Measurements from ENCODE around the gene RNU6-9. TPM values are rescaled to one million over a fixed set of nuclear protein-coding genes. Genes with fewer than 3 reads are reported as not detected.
A peak's percentile ranks its signal among the peaks of the same experiment; 100 is the strongest.

RNU6-9 gene
- total and polyA plus RNA-seq, 8 donors, result not detected

GRCh38 chr19:918152-918437 lies 24.8 kb downstream of the RNU6-9 start:
- H3K27ac ChIP-seq, result no peak overlapping the region
- peaks cover 45 to 56% of the 10 kb centered on the region in 2 donors for H3K27me3 ChIP-seq
- no peak for DNase-seq
- no peaks in the 10 kb centered on the region for H3K9me3 ChIP-seq
- H3K36me3 ChIP-seq, result no peaks in the 10 kb centered on the region
- intact Hi-C loops (cut with DNase I), result loop anchor here in 1 of 2 donors (5.0 kb wide), 2 partner anchors 61 to 151 kb away; partner anchors contain the start of gene CFD
- no peak for TF ChIP-seq CTCF (IDR thresholded peaks at IDR 0.05)
- peaks cover 17 to 78% of the 10 kb centered on the region in 2 donors for H3K4me1 ChIP-seq
- H3K4me3 ChIP-seq, result no peak overlapping the region
- no peak for ATAC-seq

DNA sequence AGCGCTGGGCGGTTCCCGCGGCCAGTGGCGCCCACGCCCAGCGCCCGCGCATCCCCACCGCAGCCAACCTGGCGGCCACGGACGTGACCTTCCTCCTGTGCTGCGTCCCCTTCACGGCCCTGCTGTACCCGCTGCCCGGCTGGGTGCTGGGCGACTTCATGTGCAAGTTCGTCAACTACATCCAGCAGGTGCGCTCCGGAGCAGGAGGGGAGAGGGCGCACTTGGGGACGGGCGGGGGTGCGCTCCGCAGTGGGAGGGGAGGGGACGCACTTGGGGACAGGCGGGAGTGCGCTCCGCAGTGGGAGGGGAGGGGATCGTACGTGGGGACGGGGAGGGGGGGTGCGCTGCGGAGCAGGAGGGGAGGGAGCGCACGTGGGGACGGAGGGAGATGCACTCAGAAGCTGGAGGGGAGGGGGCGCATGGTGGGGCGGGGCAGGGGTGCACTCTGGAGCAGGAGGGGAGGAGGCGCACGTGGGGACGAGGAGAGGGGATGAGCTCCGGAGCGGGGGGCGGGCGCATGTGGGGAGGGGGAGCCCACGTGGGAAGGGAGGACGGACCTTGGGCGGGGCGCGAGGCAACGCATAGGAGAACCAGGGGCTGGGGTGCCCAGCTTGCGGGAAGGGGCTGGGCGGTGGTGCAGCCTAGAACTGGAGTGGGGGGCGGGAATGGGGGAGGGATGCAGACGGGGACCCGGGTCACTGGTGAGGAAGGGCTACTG lies 25.4 kb downstream of the RNU6-9 start:
- no peaks in the 10 kb centered on the region for H3K9me3 ChIP-seq
- peaks cover 45 to 56% of the 10 kb centered on the region in 2 donors for H3K27me3 ChIP-seq
- H3K27ac ChIP-seq, result no peak overlapping the region
- TF ChIP-seq CTCF (IDR thresholded peaks at IDR 0.05), result no peak
- no peaks in the 10 kb centered on the region for H3K36me3 ChIP-seq
- ATAC-seq (no peak), DNase-seq (no peak)
- peaks cover 14 to 76% of the 10 kb centered on the region in 2 donors for H3K4me1 ChIP-seq
- no peak overlapping the region for H3K4me3 ChIP-seq
- intact Hi-C loops (cut with DNase I), result loop anchor here in 1 of 2 donors (5.0 kb wide), 2 partner anchors 61 to 151 kb away; partner anchors contain the start of gene CFD

GRCh38 chr19:919199-920050 lies 26.1 kb downstream of the RNU6-9 start:
- H3K9me3 ChIP-seq, result no peaks in the 10 kb centered on the region
- ATAC-seq, result no peak
- no peak for TF ChIP-seq CTCF (IDR thresholded peaks at IDR 0.05)
- intact Hi-C loops (cut with DNase I), result loop anchor here (5.0 kb wide), 3 partner anchors 62 to 152 kb away; partner anchors contain the start of genes CFD (in 1 of the 2) and WDR18 (in 1 of the 2)
- peak overlapping the region in 1 of 2 donors; percentile 22 for H3K4me3 ChIP-seq
- no peak for DNase-seq
- no peak overlapping the region for H3K27ac ChIP-seq
- H3K4me1 ChIP-seq, result peaks cover 12 to 76% of the 10 kb centered on the region in 2 donors
- H3K27me3 ChIP-seq, result peaks cover 45 to 56% of the 10 kb centered on the region in 2 donors
- no peaks in the 10 kb centered on the region for H3K36me3 ChIP-seq

GRCh38 chr19:920051-920864 lies 27.0 kb downstream of the RNU6-9 start:
- DNase-seq (no peak), ATAC-seq (no peak)
- H3K27ac ChIP-seq, result no peak overlapping the region
- TF ChIP-seq CTCF (IDR thresholded peaks at IDR 0.05), result no peak
- intact Hi-C loops (cut with DNase I), result loop anchor here in 1 of 2 donors (5.0 kb wide), 1 partner anchor 62 kb away; the partner anchor contains the start of gene WDR18
- peaks cover 45 to 56% of the 10 kb centered on the region in 2 donors for H3K27me3 ChIP-seq
- H3K4me1 ChIP-seq, result peaks cover 17 to 76% of the 10 kb centered on the region in 2 donors
- no peaks in the 10 kb centered on the region for H3K9me3 ChIP-seq
- H3K4me3 ChIP-seq, result peak overlapping the region in 1 of 2 donors; percentile 22
- no peaks in the 10 kb centered on the region for H3K36me3 ChIP-seq
